KG1 (cell line): ENCODE data around the gene CD164L2.

ENCODE experiments used
- DNase-seq: peaks from one replicate; lab custom pipeline; 2025; lab: John Stamatoyannopoulos, UW

CD164L2 gene

GRCh38 chr1:27363766-27364695 is 19.1 kb downstream of the CD164L2 start:
- no peak for DNase-seq

GRCh38 chr1:27361553-27361952 is 21.6 kb downstream of the CD164L2 start:
- no peak for DNase-seq

- no peak for DNase-seq
Observed at GRCh38 chr1:27361044-27361402, 22.1 kb downstream of the CD164L2 start.

- no peak for DNase-seq
Observed at GRCh38 chr1:27360159-27361043, 22.7 kb downstream of the CD164L2 start.

- DNase-seq, result no peak
Observed at GRCh38 chr1:27359822-27360158, 23.3 kb downstream of the CD164L2 start.

- no peak for DNase-seq
Observed at GRCh38 chr1:27358928-27359313, 24.2 kb downstream of the CD164L2 start.

- DNase-seq, result no peak
Observed at GRCh38 chr1:27358038-27358927, 24.9 kb downstream of the CD164L2 start.

GRCh38 chr1:27357281-27358037 is 25.7 kb downstream of the CD164L2 start:
- DNase-seq, result no peak

GRCh38 chr1:27356619-27357280 is 26.4 kb downstream of the CD164L2 start:
- no peak for DNase-seq

GRCh38 chr1:27356277-27356618 is 26.9 kb downstream of the CD164L2 start:
- DNase-seq, result no peak

- no peak for DNase-seq
Observed at GRCh38 chr1:27355683-27356082, 27.4 kb downstream of the CD164L2 start.

- DNase-seq, result no peak
Observed at GRCh38 chr1:27353629-27354028, 29.5 kb downstream of the CD164L2 start.

GRCh38 chr1:27353166-27353565 is 30.0 kb downstream of the CD164L2 start:
- no peak for DNase-seq

- no peak for DNase-seq
Observed at GRCh38 chr1:27351541-27352107, 31.5 kb downstream of the CD164L2 start.

GRCh38 chr1:27350663-27351540 is 32.2 kb downstream of the CD164L2 start:
- DNase-seq, result no peak

- no peak for DNase-seq
Observed at GRCh38 chr1:27349784-27350662, 33.1 kb downstream of the CD164L2 start.

GRCh38 chr1:27348861-27349783 is 34.0 kb downstream of the CD164L2 start:
- DNase-seq, result no peak
